ENCODE results near the gene MAG. TPM values are rescaled to one million over a fixed set of nuclear protein-coding genes. Genes with fewer than 3 reads are reported as not detected.

MAG gene, protein sequence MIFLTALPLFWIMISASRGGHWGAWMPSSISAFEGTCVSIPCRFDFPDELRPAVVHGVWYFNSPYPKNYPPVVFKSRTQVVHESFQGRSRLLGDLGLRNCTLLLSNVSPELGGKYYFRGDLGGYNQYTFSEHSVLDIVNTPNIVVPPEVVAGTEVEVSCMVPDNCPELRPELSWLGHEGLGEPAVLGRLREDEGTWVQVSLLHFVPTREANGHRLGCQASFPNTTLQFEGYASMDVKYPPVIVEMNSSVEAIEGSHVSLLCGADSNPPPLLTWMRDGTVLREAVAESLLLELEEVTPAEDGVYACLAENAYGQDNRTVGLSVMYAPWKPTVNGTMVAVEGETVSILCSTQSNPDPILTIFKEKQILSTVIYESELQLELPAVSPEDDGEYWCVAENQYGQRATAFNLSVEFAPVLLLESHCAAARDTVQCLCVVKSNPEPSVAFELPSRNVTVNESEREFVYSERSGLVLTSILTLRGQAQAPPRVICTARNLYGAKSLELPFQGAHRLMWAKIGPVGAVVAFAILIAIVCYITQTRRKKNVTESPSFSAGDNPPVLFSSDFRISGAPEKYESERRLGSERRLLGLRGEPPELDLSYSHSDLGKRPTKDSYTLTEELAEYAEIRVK
- 1 to 10 TPM in 1 of 2 donors, not detected in 1; 1.6 TPM for total RNA-seq

DNA sequence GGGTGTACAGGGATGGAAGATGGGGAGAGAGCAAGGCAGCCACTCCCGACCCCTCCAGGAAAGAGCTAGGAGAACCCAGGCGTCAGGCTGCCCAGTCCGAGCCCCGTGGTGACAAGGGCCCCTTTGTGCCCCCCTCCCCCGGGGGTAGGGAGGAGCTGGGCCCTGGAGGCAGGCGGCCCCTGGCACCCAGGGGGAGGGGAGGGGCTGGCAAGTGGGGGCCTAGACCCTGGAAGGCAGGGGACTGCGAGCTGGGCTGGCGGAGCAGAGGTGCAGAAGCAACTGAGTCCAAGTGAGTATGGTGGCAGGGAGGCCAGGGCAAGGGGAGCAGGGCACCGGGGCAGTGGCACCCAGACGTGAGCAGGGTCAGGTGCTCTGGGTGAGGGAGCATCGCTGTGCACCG, at the start of gene MAG:
TSS of gene MAG (plus strand) at position 246 of the 400 bp plus-strand sequence. CDS start 3,248 bp downstream, outside the sequence.
- no peak for ATAC-seq
- H3K9me3 ChIP-seq: no peaks in the 10 kb centered on the region
- intact Hi-C loops (cut with DNase I): no loop called here

DNA sequence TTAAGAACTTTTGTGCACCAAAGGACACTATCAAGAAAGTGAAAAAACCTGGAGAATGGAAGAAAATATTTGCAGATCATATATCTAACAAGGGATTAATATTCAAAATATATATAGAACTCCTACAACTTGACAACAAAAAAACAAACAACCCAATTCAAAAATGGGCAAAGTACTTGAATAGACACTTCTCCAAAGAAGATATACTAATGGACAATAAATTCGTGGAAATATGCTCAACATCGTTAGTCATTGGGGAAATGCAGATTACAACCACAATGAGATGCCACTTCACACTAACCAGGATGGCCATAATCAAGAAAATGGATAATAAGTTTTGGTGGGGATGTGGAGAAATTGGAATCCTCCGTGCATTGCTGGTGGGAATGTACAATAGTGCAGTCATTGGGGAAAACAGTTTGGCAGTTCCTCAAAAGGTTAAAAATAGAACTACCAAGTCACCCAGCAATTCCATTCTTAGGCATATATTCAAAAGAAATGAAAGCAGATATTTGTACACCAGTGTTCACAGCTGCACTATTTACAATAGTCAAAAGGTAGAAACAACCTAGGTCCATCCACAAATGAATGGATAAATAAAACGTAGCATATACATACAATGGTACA, 45.4 kb upstream of the MAG start:
- peaks cover 26% of the 10 kb centered on the region for H3K4me1 ChIP-seq
- intact Hi-C loops (cut with DNase I): loop anchor here (10.0 kb wide), 1 partner anchor 102 kb away; the partner anchor contains the start of gene FXYD7
- TF ChIP-seq, protein P1, sequence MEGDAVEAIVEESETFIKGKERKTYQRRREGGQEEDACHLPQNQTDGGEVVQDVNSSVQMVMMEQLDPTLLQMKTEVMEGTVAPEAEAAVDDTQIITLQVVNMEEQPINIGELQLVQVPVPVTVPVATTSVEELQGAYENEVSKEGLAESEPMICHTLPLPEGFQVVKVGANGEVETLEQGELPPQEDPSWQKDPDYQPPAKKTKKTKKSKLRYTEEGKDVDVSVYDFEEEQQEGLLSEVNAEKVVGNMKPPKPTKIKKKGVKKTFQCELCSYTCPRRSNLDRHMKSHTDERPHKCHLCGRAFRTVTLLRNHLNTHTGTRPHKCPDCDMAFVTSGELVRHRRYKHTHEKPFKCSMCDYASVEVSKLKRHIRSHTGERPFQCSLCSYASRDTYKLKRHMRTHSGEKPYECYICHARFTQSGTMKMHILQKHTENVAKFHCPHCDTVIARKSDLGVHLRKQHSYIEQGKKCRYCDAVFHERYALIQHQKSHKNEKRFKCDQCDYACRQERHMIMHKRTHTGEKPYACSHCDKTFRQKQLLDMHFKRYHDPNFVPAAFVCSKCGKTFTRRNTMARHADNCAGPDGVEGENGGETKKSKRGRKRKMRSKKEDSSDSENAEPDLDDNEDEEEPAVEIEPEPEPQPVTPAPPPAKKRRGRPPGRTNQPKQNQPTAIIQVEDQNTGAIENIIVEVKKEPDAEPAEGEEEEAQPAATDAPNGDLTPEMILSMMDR (IDR thresholded peaks at IDR 0.05): no peak
- no peak for TF ChIP-seq POLR2A (IDR thresholded peaks at IDR 0.05)
- H3K9me3 ChIP-seq: no peaks in the 10 kb centered on the region
- H3K36me3 ChIP-seq (replicated peaks in 1 of 2; ENCODE audit: insufficient read depth in 1 of 2, low read depth in 2 of 2): no peaks in the 10 kb centered on the region
- DNase-seq (no peak), ATAC-seq (no peak)
- H3K27ac ChIP-seq: peak overlapping the region in 3 of 4 donors; percentile 94 to 100 (median 99)
- no peak overlapping the region for H3K4me3 ChIP-seq
- H3K27me3 ChIP-seq: no peaks in the 10 kb centered on the region
- 72 to 77% methylated on average over 4 of the region's 4 CpGs for WGBS, 2 donors

More for the DNA sequence above, at the start of gene MAG:
- 58 to 59% methylated on average over 11 to 12 of the region's 12 CpGs for WGBS, 2 donors
- H3K27ac ChIP-seq: no peak within 1 kb of the TSS
- H3K4me3 ChIP-seq: no peak within 1 kb of the TSS
- no peak for DNase-seq
- H3K36me3 ChIP-seq (replicated peaks in 1 of 2; ENCODE audit: insufficient read depth in 1 of 2, low read depth in 2 of 2): no peaks in the 10 kb centered on the region
- no peaks in the 10 kb centered on the region for H3K4me1 ChIP-seq
- H3K27me3 ChIP-seq: no peaks in the 10 kb centered on the region
- TF ChIP-seq POLR2A (IDR thresholded peaks at IDR 0.05): no peak
- TF ChIP-seq, protein P1 (IDR thresholded peaks at IDR 0.05): no peak

DNA sequence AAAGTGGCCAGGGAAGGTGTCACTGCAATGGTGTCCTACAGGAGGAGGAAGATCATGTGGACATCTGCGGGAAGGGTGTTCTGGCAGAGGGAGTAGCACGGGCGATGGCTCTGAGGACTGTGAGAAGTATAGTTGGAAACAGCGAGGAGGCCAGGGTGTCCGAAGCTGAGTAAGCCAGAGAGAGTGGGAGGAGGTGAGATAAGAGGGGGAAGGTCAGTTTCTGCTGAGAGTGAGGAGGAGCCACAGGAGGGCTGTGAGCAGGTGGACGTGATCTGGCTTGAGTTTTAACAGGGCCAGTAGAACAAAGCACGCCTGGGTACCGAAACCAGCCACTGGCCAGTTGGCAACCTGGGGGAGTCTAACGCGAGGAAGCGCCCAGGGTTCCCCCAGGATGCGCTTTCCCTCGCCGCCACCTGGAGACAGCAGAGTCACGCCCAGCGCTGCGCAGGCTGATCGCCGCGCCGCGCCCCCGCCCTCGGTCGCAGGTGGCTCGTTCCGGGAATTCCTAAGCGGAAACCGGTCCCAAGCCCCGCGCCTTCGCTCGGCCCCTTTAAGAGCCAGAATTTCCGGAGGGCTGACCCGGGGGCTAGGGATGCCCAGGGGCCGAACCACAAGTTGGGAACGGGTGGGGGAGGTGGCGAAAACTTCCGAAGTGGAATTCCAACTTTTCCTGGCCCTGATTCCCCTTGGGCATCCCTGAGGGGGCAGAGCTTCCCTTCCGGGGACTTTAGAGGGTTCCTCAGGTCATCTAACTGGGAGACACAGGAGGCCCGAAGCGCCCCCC, 44.2 kb upstream of the MAG start:
- WGBS, 2 donors: 2 to 3% methylated on average over 17 to 40 of the region's 42 CpGs
- Histone ChIP-seq H3K4me1 (peaks cover 26% of the 10 kb centered on the region), H3K27ac (peak overlapping the region; percentile 94 to 100 (median 100)), H3K9me3 (no peaks in the 10 kb centered on the region), H3K4me3 (peak overlapping the region; percentile 86 to 93), H3K36me3 (replicated peaks in 1 of 2; ENCODE audit: insufficient read depth in 1 of 2, low read depth in 2 of 2) (no peaks in the 10 kb centered on the region), H3K27me3 (no peaks in the 10 kb centered on the region)
- TF ChIP-seq, protein P1 (IDR thresholded peaks at IDR 0.05): peak; percentile 41 to 93 (median 78)
- peak; percentile 47 to 83 (median 56) for TF ChIP-seq POLR2A (IDR thresholded peaks at IDR 0.05)
- ATAC-seq (peak; percentile 83), DNase-seq (peak; percentile 94 to 96 (median 96))
- intact Hi-C loops (cut with DNase I): loop anchor here (10.0 kb wide), 1 partner anchor 103 kb away; the partner anchor contains the start of gene FXYD7

DNA sequence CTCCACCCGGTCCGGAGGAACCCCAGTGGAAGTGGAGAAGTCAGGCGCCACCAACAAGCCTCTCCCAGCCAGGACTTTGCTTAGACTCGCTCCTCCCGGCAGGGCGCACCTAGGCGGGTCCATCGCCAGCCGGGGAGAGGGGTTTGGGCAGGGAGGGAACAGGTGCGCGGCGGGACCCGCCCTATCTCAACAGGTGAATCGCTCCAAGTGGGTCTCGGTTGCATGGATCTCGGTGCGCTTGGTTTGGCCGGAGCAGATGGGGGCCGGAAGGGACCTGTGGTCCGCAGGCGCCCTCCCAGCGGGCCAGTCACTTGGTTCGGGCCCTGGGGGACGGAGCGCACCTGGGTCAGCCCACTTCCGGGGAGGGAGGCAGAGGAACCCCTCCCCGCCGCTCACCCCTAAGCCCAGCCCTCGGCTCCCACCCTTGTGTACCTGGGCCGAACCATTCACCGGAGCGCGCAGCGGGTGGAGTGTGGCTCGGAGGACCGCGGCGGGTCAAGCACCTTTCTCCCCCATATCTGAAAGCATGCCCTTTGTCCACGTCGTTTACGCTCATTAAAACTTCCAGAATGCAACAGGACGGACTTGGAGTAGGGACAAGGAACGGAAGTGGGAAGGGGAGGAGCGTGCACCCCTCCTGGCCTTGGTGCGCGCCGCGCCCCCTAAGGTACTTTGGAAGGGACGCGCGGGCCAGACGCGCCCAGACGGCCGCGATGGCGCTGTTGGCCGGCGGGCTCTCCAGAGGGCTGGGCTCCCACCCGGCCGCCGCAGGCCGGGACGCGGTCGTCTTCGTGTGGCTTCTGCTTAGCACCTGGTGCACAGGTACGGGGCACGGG, 43.4 kb upstream of the MAG start, which contains the start of gene LSR:
TSS of gene LSR (plus strand) at position 693 of the 836 bp plus-strand sequence. CDS start at position 714, 21 bp downstream.
- peak; percentile 95 to 96 (median 96) for DNase-seq
- WGBS, 2 donors: 1% methylated on average over 24 to 69 of the region's 69 CpGs
- TF ChIP-seq POLR2A (IDR thresholded peaks at IDR 0.05): peak; percentile 91 to 98 (median 97)
- TF ChIP-seq, protein P1 (IDR thresholded peaks at IDR 0.05): peak in 3 of 7 experiments; percentile 18 to 36 (median 26)
- no peaks in the 10 kb centered on the region for H3K36me3 ChIP-seq (replicated peaks in 1 of 2; ENCODE audit: insufficient read depth in 1 of 2, low read depth in 2 of 2)
- peaks cover 29% of the 10 kb centered on the region for H3K4me1 ChIP-seq
- intact Hi-C loops (cut with DNase I): loop anchor here (10.0 kb wide), 1 partner anchor 104 kb away; the partner anchor contains the start of gene FXYD7
- H3K4me3 ChIP-seq: peak within 1 kb of the TSS; percentile 86 to 93
- peak; percentile 89 for ATAC-seq
- no peaks in the 10 kb centered on the region for H3K27me3 ChIP-seq
- peak within 1 kb of the TSS; percentile 94 to 100 (median 100) for H3K27ac ChIP-seq
- H3K9me3 ChIP-seq: no peaks in the 10 kb centered on the region

All from body of pancreas (tissue), 4 donors.